ENCODE data around the gene RWDD3. TPM values are rescaled to one million over a fixed set of nuclear protein-coding genes. Genes with fewer than 3 reads are reported as not detected.
A peak's percentile ranks its signal among the peaks of the same experiment; 100 is the strongest.

RWDD3 gene
- polyA plus RNA-seq, 1 experiment = 11.1 TPM

GRCh38 chr1:95197616-95198252 is 36.3 kb upstream of the RWDD3 start:
- ChIA-PET CTCF (no interaction called here), POLR2A (no interaction called here)
- Histone ChIP-seq H3K4me3 (ENCODE audit: low read depth, low read length) (no peak overlapping the region), H3K36me3 (ENCODE audit: control insufficient read depth, insufficient read depth, low read length) (no peaks in the 10 kb centered on the region), H3K27me3 (ENCODE audit: control insufficient read depth, insufficient read depth, low read length) (no peaks in the 10 kb centered on the region)
- peak; percentile 42 for DNase-seq (ENCODE audit: low read depth)
- TF ChIP-seq, protein P1, sequence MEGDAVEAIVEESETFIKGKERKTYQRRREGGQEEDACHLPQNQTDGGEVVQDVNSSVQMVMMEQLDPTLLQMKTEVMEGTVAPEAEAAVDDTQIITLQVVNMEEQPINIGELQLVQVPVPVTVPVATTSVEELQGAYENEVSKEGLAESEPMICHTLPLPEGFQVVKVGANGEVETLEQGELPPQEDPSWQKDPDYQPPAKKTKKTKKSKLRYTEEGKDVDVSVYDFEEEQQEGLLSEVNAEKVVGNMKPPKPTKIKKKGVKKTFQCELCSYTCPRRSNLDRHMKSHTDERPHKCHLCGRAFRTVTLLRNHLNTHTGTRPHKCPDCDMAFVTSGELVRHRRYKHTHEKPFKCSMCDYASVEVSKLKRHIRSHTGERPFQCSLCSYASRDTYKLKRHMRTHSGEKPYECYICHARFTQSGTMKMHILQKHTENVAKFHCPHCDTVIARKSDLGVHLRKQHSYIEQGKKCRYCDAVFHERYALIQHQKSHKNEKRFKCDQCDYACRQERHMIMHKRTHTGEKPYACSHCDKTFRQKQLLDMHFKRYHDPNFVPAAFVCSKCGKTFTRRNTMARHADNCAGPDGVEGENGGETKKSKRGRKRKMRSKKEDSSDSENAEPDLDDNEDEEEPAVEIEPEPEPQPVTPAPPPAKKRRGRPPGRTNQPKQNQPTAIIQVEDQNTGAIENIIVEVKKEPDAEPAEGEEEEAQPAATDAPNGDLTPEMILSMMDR (IDR thresholded peaks at IDR 0.05; ENCODE audit: insufficient read depth, low read depth, low read length) = no peak

DNA sequence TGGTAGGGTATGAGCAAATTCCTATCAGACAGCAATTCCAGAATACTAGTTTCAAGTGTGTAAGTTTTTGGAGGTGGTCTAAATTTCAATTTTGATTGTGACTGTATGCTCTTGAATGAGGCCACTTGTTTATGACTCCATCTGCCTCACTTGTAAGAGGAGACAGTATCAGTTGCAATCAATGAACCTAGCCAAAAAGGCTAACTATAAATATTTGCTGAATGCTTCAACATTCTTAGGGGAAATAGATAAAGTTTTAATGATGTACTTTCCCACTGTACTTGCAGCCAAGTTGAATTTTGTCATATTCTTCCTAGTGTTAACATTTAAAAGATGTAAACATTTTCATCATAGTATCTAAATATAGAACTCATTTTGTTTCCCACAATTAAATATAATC is 32.1 kb upstream of the RWDD3 start:
- no peaks in the 10 kb centered on the region for H3K36me3 ChIP-seq (ENCODE audit: control insufficient read depth, insufficient read depth, low read length)
- no peak overlapping the region for H3K4me3 ChIP-seq (ENCODE audit: low read depth, low read length)
- ChIA-PET CTCF (no interaction called here), POLR2A (no interaction called here)
- H3K27me3 ChIP-seq (ENCODE audit: control insufficient read depth, insufficient read depth, low read length) = no peaks in the 10 kb centered on the region
- DNase-seq (ENCODE audit: low read depth) = no peak
- TF ChIP-seq, protein P1 (IDR thresholded peaks at IDR 0.05; ENCODE audit: insufficient read depth, low read depth, low read length) = no peak

GRCh38 chr1:95203908-95204437 is 30.0 kb upstream of the RWDD3 start:
- DNase-seq (ENCODE audit: low read depth) = no peak
- Histone ChIP-seq H3K27me3 (ENCODE audit: control insufficient read depth, insufficient read depth, low read length) (no peaks in the 10 kb centered on the region), H3K4me3 (ENCODE audit: low read depth, low read length) (no peak overlapping the region), H3K36me3 (ENCODE audit: control insufficient read depth, insufficient read depth, low read length) (no peaks in the 10 kb centered on the region)
- POLR2A ChIA-PET = no interaction called here
- TF ChIP-seq, protein P1 (IDR thresholded peaks at IDR 0.05; ENCODE audit: insufficient read depth, low read depth, low read length) = no peak
- CTCF ChIA-PET = no interaction called here

DNA sequence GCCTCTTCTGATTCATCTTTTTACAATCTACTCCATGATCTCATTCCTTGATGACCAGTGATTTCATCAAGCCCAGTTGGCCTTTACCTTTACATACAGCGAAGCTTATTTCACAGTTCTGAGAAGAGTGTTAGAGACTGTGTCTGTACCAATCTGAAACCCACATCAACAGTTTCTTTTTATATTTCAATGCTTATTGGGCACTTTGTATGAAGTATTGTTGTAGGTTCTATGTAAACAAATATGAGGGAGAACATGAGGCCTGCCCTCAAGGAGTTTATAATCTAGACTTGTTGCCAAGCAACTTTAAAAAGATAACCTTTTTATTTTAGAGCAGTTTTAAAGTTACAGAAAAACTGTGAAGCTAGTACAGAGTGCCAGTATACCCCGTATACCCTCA is 27.5 kb upstream of the RWDD3 start:
- Histone ChIP-seq H3K4me3 (ENCODE audit: low read depth, low read length) (no peak overlapping the region), H3K27me3 (ENCODE audit: control insufficient read depth, insufficient read depth, low read length) (no peaks in the 10 kb centered on the region), H3K36me3 (ENCODE audit: control insufficient read depth, insufficient read depth, low read length) (no peaks in the 10 kb centered on the region)
- TF ChIP-seq, protein P1 (IDR thresholded peaks at IDR 0.05; ENCODE audit: insufficient read depth, low read depth, low read length) = no peak
- CTCF ChIA-PET = interaction anchor here (1.1 kb wide), 1 partner anchor 17 kb away, joined by 4 read pairs; no protein-coding TSS in a partner anchor
- no peak for DNase-seq (ENCODE audit: low read depth)
- POLR2A ChIA-PET = interaction anchor here (0.7 kb wide), 1 partner anchor 24 kb away, joined by 9 read pairs; no protein-coding TSS in a partner anchor

DNA sequence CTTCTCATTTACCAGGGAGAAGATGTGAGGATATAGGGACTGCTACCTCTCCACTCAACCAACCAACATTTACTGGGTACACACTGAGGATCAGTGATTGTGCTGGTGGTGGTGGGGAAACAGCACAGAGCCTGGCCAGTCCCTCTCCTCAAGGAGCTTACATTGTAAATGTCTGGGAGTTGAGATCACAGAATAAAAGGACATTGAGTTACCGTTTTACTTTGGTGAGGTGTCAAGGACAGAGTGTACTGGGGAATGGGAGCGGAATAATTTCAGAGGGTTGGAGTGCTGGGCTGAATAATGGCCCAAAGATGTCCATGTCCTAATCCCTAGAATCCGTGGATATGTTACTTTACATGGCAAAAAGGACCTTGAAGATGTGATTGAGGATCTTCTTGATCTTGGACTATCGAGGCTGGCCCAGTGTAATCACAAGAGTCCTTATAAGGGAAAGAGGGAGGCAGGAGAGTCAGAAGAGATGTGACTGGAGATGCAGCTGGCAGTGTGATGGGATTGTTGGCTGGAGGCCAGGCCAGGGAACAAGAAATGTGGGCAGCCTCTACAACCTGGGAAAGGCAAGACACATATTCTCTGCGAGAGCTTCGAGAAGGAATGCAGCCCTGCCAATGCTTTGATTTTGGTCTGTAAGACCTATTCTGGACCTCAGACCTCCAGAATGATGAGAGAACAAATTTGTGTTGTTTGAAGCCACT is 26.6 kb upstream of the RWDD3 start:
- DNase-seq (ENCODE audit: low read depth) = no peak
- ChIA-PET CTCF (no interaction called here), POLR2A (no interaction called here)
- no peak overlapping the region for H3K4me3 ChIP-seq (ENCODE audit: low read depth, low read length)
- no peaks in the 10 kb centered on the region for H3K27me3 ChIP-seq (ENCODE audit: control insufficient read depth, insufficient read depth, low read length)
- no peaks in the 10 kb centered on the region for H3K36me3 ChIP-seq (ENCODE audit: control insufficient read depth, insufficient read depth, low read length)
- TF ChIP-seq, protein P1 (IDR thresholded peaks at IDR 0.05; ENCODE audit: insufficient read depth, low read depth, low read length) = no peak

Measured in BJ (cell line).